Nephron progenitor cell (in vitro differentiated cells): Measurements from ENCODE around the gene S100A9.

Experiments used
- DNase-seq: peaks from one replicate; pipeline ENCODE4 v3.0.0; 2021
- H3K27ac Mint-ChIP-seq: 2 replicates; pipeline ENCODE4 v1.8.0; 2021; ENCODE audit warnings: mild to moderate bottlenecking, moderate library complexity, mixed read lengths
- H3K27me3 Mint-ChIP-seq: 2 replicates; pipeline ENCODE4 v1.8.0; 2021; ENCODE audit warnings: mild to moderate bottlenecking, low read depth, mixed read lengths; ENCODE audit not compliant: poor library complexity
- H3K36me3 Mint-ChIP-seq: 2 replicates; pipeline ENCODE4 v1.8.0; 2021; ENCODE audit warnings: low read depth, mixed read lengths
- H3K4me1 Mint-ChIP-seq: 2 replicates; pipeline ENCODE4 v1.8.0; 2021; ENCODE audit warnings: mixed read lengths
- H3K4me3 Mint-ChIP-seq: 2 replicates; pipeline ENCODE4 v1.8.0; 2021; ENCODE audit warnings: mild to moderate bottlenecking, moderate library complexity, mixed read lengths
- H3K9me3 Mint-ChIP-seq: 2 replicates; pipeline ENCODE4 v1.8.0; 2021; ENCODE audit warnings: mild to moderate bottlenecking, moderate library complexity, mixed read lengths
- CTCF ChIP-seq: fragments of 200-600 bp; sonication (generic); IDR thresholded peaks from 2 replicates; pipeline ENCODE4 v1.5.0; 2021; ENCODE audit warnings: antibody characterized with exemption

S100A9 gene

DNA sequence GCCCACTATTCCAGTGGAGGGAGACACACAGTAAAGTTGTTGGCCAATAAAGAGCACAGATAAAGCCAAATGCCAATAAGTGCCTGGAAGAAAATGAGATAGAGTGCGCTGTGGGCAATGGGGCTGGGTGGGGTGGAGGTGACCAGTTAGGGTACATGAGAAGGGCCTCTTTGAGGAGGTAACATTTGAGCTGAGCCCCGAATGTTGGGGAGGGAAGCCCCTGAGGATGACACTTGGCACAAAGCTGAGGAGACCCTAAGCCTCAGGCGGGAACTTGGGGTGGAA, 979 bp downstream of the S100A9 start:
- no peak for DNase-seq
- peaks cover 13% of the 10 kb centered on the region for H3K27me3 Mint-ChIP-seq
- no peak for TF ChIP-seq CTCF
- peaks cover 11% of the 10 kb centered on the region for H3K9me3 Mint-ChIP-seq
- H3K4me1 Mint-ChIP-seq, result no peaks in the 10 kb centered on the region
- H3K4me3 Mint-ChIP-seq, result no peak overlapping the region
- no peak overlapping the region for H3K27ac Mint-ChIP-seq
- H3K36me3 Mint-ChIP-seq, result no peaks in the 10 kb centered on the region

- H3K4me1 Mint-ChIP-seq, result no peaks in the 10 kb centered on the region
- DNase-seq, result no peak
Observed at GRCh38 chr1:153359241-153359640, 1.6 kb downstream of the S100A9 start.

GRCh38 chr1:153360190-153360589, 2.5 kb downstream of the S100A9 start:
- H3K27ac Mint-ChIP-seq, result no peak overlapping the region
- TF ChIP-seq CTCF, result no peak
- H3K27me3 Mint-ChIP-seq, result peaks cover 13% of the 10 kb centered on the region
- peaks cover 11% of the 10 kb centered on the region for H3K9me3 Mint-ChIP-seq
- no peak overlapping the region for H3K4me3 Mint-ChIP-seq
- no peaks in the 10 kb centered on the region for H3K4me1 Mint-ChIP-seq
- no peak for DNase-seq
- no peaks in the 10 kb centered on the region for H3K36me3 Mint-ChIP-seq

More at GRCh38 chr1:153359241-153359640, 1.6 kb downstream of the S100A9 start:
- TF ChIP-seq CTCF, result no peak
- H3K27ac Mint-ChIP-seq, result no peak overlapping the region
- no peak overlapping the region for H3K4me3 Mint-ChIP-seq
- peaks cover 13% of the 10 kb centered on the region for H3K27me3 Mint-ChIP-seq
- H3K36me3 Mint-ChIP-seq, result no peaks in the 10 kb centered on the region
- peaks cover 11% of the 10 kb centered on the region for H3K9me3 Mint-ChIP-seq

GRCh38 chr1:153360592-153361479, 3.2 kb downstream of the S100A9 start:
- no peaks in the 10 kb centered on the region for H3K36me3 Mint-ChIP-seq
- H3K4me1 Mint-ChIP-seq, result no peaks in the 10 kb centered on the region
- H3K9me3 Mint-ChIP-seq, result peaks cover 11% of the 10 kb centered on the region
- H3K27ac Mint-ChIP-seq, result no peak overlapping the region
- no peak for TF ChIP-seq CTCF
- DNase-seq, result no peak
- no peak overlapping the region for H3K4me3 Mint-ChIP-seq
- peaks cover 13% of the 10 kb centered on the region for H3K27me3 Mint-ChIP-seq

DNA sequence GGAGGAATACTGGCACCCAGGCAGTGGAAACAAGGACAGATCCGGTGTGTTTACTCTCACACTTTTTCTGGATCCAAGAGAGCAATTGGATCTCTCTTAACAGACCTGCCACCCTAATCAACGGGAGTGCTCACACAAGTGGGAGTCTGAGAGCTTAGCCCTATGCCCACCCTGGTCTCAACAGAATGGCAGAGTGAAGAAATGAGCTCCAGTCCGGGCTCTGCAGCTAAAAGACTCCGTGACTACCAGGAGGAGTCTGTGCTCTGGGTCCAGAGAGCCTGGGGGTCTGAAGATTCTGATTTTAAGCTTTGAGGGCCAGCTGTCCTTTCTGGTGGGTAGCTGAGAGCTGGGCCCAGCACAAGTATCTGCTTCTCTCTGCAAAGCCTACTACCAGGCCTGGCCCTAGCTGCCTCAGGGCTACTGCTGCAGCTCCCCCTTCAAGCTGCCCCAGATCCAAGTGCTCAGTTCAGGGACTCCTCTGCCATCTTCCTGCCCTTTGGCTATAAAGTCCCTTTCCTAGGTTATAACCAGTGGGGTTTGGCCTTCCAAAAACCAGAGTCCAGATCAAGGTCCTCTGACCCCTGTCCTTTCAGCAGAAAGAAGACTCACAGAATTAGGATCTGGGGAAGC, 3.9 kb downstream of the S100A9 start:
- Mint-ChIP-seq H3K27ac (no peak overlapping the region), H3K4me1 (no peaks in the 10 kb centered on the region), H3K27me3 (peaks cover 13% of the 10 kb centered on the region), H3K9me3 (peaks cover 11% of the 10 kb centered on the region), H3K36me3 (no peaks in the 10 kb centered on the region), H3K4me3 (no peak overlapping the region)
- DNase-seq, result no peak
- no peak for TF ChIP-seq CTCF
